GM10266 (cell line): Measurements from ENCODE around the gene FUT6.
A peak's percentile ranks its signal among the peaks of the same experiment; 100 is the strongest.

ENCODE experiments used
- DNase-seq: peaks from one replicate; pipeline ENCODE4 v3.0.0; 2012; ENCODE audit errors: extremely low spot score
- TF ChIP-seq, protein P1 (sequence below): IDR thresholded peaks from 2 replicates; pipeline ENCODE4 v1.5.1; 2012; ENCODE audit warnings: mild to moderate bottlenecking, low read depth; ENCODE audit not compliant: control insufficient read depth, insufficient read depth; ENCODE audit errors: missing control alignments

FUT6 gene

DNA sequence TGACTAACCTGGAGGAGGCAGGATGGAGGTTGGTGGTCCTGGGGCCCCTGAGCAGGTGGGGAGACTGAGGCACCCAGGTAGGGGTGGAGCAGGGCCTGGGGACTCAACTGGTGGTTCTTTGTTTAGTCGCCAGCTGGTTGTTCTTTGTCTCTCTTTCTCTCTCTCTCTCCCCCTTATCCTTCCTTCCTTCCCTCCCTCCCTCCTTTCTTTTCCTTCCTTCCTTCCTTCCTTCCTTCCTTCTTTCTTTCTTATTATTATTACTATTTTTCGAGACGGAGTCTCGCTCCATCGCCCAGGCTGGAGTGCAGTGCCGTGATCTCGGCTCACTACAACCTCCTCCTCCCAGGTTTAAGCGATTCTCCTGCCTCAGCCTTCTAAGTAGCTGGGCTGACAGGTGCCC, 41.3 kb downstream of the FUT6 start:
- TF ChIP-seq, protein P1, sequence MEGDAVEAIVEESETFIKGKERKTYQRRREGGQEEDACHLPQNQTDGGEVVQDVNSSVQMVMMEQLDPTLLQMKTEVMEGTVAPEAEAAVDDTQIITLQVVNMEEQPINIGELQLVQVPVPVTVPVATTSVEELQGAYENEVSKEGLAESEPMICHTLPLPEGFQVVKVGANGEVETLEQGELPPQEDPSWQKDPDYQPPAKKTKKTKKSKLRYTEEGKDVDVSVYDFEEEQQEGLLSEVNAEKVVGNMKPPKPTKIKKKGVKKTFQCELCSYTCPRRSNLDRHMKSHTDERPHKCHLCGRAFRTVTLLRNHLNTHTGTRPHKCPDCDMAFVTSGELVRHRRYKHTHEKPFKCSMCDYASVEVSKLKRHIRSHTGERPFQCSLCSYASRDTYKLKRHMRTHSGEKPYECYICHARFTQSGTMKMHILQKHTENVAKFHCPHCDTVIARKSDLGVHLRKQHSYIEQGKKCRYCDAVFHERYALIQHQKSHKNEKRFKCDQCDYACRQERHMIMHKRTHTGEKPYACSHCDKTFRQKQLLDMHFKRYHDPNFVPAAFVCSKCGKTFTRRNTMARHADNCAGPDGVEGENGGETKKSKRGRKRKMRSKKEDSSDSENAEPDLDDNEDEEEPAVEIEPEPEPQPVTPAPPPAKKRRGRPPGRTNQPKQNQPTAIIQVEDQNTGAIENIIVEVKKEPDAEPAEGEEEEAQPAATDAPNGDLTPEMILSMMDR, result no peak
- DNase-seq, result no peak

DNA sequence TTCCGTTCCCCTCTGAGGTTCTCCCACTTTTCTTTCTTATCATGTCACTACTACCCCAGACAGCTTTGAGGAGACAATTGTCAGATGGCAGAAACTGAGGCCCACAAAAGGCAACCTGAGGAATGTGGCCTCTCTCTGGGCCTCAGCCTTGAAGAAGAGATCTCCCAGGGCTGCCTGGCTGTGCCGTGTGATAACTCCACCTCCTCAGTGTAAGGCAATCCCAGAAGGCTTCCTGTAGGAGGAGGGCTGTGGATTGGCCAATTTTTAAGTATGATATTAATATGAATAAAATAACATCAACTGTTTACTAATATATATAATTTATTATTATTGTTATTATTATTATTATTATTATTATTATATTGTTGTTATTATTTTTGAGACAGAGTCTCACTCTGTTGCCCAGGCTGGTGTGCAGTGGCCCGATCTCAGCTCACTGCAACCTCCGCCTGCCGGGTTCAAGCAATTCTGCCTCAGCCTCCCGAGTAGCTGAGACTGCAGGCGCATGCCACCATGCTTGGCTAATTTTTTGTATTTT, 44.1 kb downstream of the FUT6 start:
- TF ChIP-seq, protein P1, result no peak
- no peak for DNase-seq

DNA sequence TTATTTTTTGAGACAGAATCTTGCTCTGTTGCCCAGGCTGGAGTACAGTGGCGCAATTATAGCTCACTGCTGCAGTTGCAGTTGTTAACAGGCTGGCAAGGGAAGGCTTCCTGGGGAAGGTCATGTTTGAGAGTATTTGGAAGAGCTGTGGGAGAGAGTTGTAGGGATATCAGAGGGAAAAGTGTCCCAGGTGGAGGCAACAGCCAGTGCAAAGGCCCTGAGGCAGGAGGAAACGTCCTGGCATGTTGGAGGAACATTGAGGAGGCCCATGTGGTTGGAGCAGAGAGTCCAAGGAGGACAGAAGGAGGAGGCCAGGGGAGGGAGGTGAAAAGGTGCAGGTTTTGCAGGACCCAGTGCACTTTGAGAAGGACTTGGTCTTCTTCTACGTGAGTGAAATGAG, 46.3 kb downstream of the FUT6 start:
- TF ChIP-seq, protein P1, result no peak
- no peak for DNase-seq

DNA sequence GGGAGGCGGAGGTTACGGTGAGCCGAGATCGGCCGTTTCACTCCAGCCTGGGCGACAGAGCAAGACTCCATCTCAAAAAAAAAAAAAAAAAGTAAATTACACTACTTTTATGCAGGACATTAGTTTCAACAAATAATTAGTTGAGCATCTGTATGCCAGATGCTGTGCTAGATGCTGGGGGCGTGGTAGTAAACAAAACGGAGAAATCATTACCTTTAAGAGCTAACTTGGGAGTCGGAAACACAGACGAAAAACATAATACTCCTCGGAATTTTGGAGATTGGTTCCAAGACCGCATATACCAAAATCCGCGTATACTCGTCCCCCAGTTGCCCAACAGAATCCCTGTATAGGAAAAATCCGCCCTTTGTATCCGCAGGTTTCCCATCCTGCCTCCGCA, 47.3 kb downstream of the FUT6 start:
- TF ChIP-seq, protein P1, result no peak
- no peak for DNase-seq

DNA sequence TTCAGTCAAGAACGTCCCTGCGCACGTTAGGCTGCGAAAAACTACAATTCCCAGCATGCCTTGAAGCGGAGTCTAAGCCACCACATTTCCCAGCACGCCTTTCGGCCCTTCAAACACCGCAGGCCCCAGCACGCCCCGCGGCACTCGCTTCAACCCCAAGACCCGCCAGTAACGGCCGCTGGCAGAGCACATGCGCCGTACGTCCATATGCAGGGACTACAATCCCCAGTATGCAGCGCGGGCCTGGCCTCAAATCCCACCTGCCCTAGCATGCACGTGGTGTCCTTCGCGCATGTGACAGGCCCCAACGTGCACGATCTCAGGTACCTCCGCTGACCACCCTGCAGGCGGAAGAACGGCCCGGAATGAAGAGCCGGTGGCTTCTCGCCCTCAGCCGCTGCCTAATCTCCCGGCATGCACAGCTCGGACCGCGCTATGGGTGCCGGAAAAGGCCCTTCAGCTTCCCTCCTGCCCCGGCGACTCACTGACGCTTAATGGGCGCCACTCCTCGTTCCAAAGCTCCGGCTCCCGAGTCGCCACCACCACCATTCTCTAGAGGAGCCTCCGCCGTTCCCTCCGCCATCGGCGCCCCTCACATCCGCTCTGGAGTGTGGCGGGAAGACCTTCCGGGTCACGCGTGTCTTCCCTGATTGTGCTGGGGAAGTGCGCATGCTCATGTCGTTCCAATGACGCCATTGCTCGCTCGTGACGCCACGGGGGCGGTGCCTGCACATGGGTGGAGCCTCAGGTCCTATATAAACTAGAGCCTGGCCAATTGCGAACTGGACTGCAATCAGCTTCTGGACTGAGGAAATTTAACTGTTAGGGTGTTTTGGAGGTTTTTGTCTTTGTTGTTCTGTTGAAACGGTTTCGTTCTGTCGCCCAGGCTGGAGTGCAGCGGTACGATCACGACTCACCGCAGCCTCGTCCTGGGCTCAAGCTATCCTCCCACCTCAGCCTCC, 48.7 kb downstream of the FUT6 start, which contains the start of gene DUS3L:
DUS3L (minus strand) TSS at position 605 of the 962 bp plus-strand sequence; CDS start at position 583, 22 bp downstream.
- TF ChIP-seq, protein P1, result no peak
- DNase-seq, result peak; percentile 99

DNA sequence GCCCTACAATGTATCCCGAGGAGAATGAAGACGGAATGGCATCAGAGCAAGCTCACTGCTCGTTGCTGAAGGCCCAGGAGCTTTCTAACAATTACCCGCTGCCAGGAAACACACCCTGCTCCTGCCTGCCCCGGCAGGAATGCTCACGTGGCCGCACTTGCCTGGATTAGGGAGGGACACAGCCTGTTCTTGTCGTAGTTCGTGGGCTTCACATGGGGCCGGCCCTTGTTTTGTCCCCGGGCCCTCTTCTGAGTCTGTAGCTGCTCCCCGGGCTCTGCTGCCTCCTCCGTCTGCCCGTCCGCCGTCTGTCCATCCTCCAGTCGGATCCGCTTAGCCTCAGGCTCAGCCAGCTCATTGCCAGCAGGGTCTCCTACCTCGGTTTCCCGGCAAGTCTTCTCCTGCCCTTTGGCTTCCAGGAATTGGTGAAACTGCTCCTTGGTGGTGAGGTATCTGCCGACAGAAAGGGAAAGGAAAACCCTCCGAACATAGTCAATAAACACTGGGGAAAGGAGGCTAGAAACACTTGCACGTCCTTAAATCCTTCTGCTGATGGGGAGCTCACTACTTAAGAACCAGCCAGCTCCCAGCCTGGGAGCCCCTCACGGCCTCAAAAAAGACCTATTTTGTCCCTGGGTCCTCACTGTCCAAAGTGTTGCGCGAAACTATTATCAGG, 49.5 kb downstream of the FUT6 start:
- TF ChIP-seq, protein P1, result no peak
- no peak for DNase-seq
